K562 (cell line): ENCODE data around the gene ZNF780B. TPM values are rescaled to one million over a fixed set of nuclear protein-coding genes. Genes with fewer than 3 reads are reported as not detected.

Experiments used
- CCNT2 ChIP-seq: IDR thresholded peaks from 2 replicates; pipeline ENCODE4 v1.6.1; 2011; ENCODE audit warnings: borderline replicate concordance, low read depth, mild to moderate bottlenecking, moderate library complexity, mixed read lengths, low read length; ENCODE audit not compliant: insufficient read length; ENCODE audit errors: extremely low read depth
- E2F5 ChIP-seq: sonication (generic); formaldehyde crosslinking; IDR thresholded peaks from 2 replicates; pipeline ENCODE4 v1.8.0; 2022; ENCODE audit warnings: mild to moderate bottlenecking, missing genetic modification reagents
- ELK1 ChIP-seq: sonication (generic); formaldehyde crosslinking; IDR thresholded peaks from 2 replicates; pipeline ENCODE4 v1.8.1; 2022; ENCODE audit warnings: missing genetic modification reagents
- HMBOX1 ChIP-seq: sonication (generic); IDR thresholded peaks from 2 replicates; pipeline ENCODE4 v1.6.1; 2016
- HOMEZ ChIP-seq: fragments of 250-450 bp; sonication (Bioruptor Pico); IDR thresholded peaks from 2 replicates; pipeline ENCODE4 v1.4.0; 2020; ENCODE audit warnings: mild to moderate bottlenecking, moderate library complexity
- HOXB6 ChIP-seq: fragments of 250-450 bp; sonication (Bioruptor Pico); IDR thresholded peaks from 2 replicates; pipeline ENCODE4 v1.5.1; 2022; ENCODE audit warnings: mild to moderate bottlenecking, borderline replicate concordance
- JUNB ChIP-seq: fragments of 450-650 bp; formaldehyde crosslinking; conservative IDR thresholded peaks from 2 replicates; pipeline ENCODE4 v1.4.0; 2020; ENCODE audit warnings: mild to moderate bottlenecking
- KHSRP ChIP-seq: fragments of 450-650 bp; IDR thresholded peaks from 2 replicates; pipeline ENCODE4 v1.6.1; 2017
- LCOR ChIP-seq: sonication (generic); formaldehyde crosslinking; IDR thresholded peaks from 2 replicates; pipeline ENCODE4 v1.8.0; 2022; ENCODE audit warnings: mild to moderate bottlenecking, missing genetic modification reagents
- MEIS2 ChIP-seq: fragments of 450-650 bp; IDR thresholded peaks from 2 replicates; pipeline ENCODE4 v1.6.1; 2014; ENCODE audit warnings: mild to moderate bottlenecking; ENCODE audit not compliant: partially characterized antibody
- NFYB ChIP-seq: IDR thresholded peaks from 2 replicates; pipeline ENCODE4 v1.6.1; 2011; ENCODE audit warnings: mild to moderate bottlenecking, moderate library complexity; ENCODE audit not compliant: insufficient read length; ENCODE audit errors: extremely low read depth
- NONO ChIP-seq, 2 experiments: fragments of 200-400 bp in 1 of 2; fragments of 450-650 bp in 1 of 2; formaldehyde crosslinking in 1 of 2; IDR thresholded peaks; 2 replicates each; pipeline ENCODE4 v1.6.1; 2017; ENCODE audit warnings: low read depth in 2 of 2, mild to moderate bottlenecking in 2 of 2, moderate library complexity in 2 of 2, low read length in 1 of 2
- NUFIP1 ChIP-seq: fragments of 450-650 bp; IDR thresholded peaks from 2 replicates; pipeline ENCODE4 v1.6.1; 2018; ENCODE audit not compliant: partially characterized antibody
- PATZ1 ChIP-seq: fragments of 250-450 bp; sonication (Bioruptor Pico); IDR thresholded peaks from 2 replicates; pipeline ENCODE4 v1.5.0; 2020; ENCODE audit warnings: mild to moderate bottlenecking, borderline replicate concordance
- PCBP2 ChIP-seq: fragments of 200-400 bp; formaldehyde crosslinking; IDR thresholded peaks from 2 replicates; pipeline ENCODE4 v1.6.1; 2018; ENCODE audit warnings: low read length, low read depth, mild to moderate bottlenecking, moderate library complexity; ENCODE audit not compliant: poor library complexity, severe bottlenecking
- RBM22 ChIP-seq: fragments of 200-400 bp; formaldehyde crosslinking; IDR thresholded peaks from 2 replicates; pipeline ENCODE4 v1.6.1; 2018; ENCODE audit warnings: low read length, low read depth; ENCODE audit not compliant: poor library complexity, severe bottlenecking
- SRSF9 ChIP-seq: fragments of 200-400 bp; formaldehyde crosslinking; IDR thresholded peaks from 2 replicates; pipeline ENCODE4 v1.6.1; 2017; ENCODE audit warnings: low read depth, low read length, borderline replicate concordance
- ZC3H8 ChIP-seq: fragments of 450-650 bp; IDR thresholded peaks from 2 replicates; pipeline ENCODE4 v1.6.1; 2017
- ZNF12 ChIP-seq: sonication (generic); formaldehyde crosslinking; IDR thresholded peaks from 2 replicates; pipeline ENCODE4 v1.4.0; 2020; ENCODE audit warnings: mild to moderate bottlenecking, missing genetic modification reagents
- ZNF589 ChIP-seq: fragments of 200-800 bp; sonication (Bioruptor generic); IDR thresholded peaks from 2 replicates; pipeline ENCODE4 v1.6.1; 2016; ENCODE audit warnings: low read depth, missing genetic modification characterization, missing compliant biosample characterization
- ZNF644 ChIP-seq: fragments of 200-800 bp; sonication (Bioruptor generic); IDR thresholded peaks from 2 replicates; pipeline ENCODE4 v1.6.1; 2016; ENCODE audit warnings: low read depth, missing genetic modification characterization, missing compliant biosample characterization
- polyA plus RNA-seq, 8 experiments: library from polyadenylated mRNA; depleted of rRNA in 4 of 8; stranded (reverse) in 5 of 8; unstranded in 3 of 8; fragments of >200 nt; fragmentation: Nextera tagmentation in 2 of 8; fragmentation: Illumina TruSeq in 1 of 8; extraction: Ambion mirVana in 2 of 8; extraction: Trizol in 1 of 8; gene quantifications; 2 replicates each; pipeline versions ENCODE4 v1.2.1 to v1.2.3, GENCODE V29; 2011 to 2014; ENCODE audit warnings: inconsistent platforms in 1 of 8, missing spikeins in 1 of 8
- total RNA-seq, 7 experiments: library from RNA; depleted of rRNA in 6 of 7; stranded (reverse); fragments of >200 nt in 6 of 7; fragmentation: Illumina TruSeq in 2 of 7; extraction: Trizol in 2 of 7; gene quantifications; 2 replicates each; pipeline versions ENCODE4 v1.2.1 to v1.2.3, GENCODE V29; 2011 to 2021; ENCODE audit warnings: low replicate concordance in 1 of 7

The ZNF780B gene
- total and polyA plus RNA-seq, 9 of the 15 experiments (the other 6 are each of a cell fraction or from before 2014, with no cell fraction given): 3.9 to 18.4 (median 8.8) TPM

- TF ChIP-seq PATZ1 (CRISPR knock-in tag) (no peak), NFYB (no peak), CCNT2 (peak; percentile 18), MEIS2 (peak; percentile 47), ZNF12 (no peak), HOMEZ (no peak), ELK1 (CRISPR knock-in tag) (no peak), ZNF589 (CRISPR knock-in tag) (no peak), KHSRP (no peak; the same call in 1 of the 2 replicates), ZNF644 (tag) (no peak), E2F5 (CRISPR knock-in tag) (no peak), ZC3H8 (no peak), PCBP2 (no peak), SRSF9 (no peak), HOXB6 (CRISPR knock-in tag) (no peak), NONO (IDR thresholded peaks at IDR 0.05; ENCODE audit: low read depth in 2 of 2, low read length in 1 of 2) (no peak), HMBOX1 (no peak), LCOR (CRISPR knock-in tag) (no peak), RBM22 (no peak), NUFIP1 (no peak), JUNB (CRISPR knock-in tag) (no peak)
Measured at GRCh38 chr19:40090241-40091204, 34.5 kb upstream of the ZNF780B start, which contains the start of gene ZNF780A (continued).
